Left lung (tissue), 10 donors: ENCODE data around the gene PFKP. TPM values are rescaled to one million over a fixed set of nuclear protein-coding genes. Genes with fewer than 3 reads are reported as not detected.
A peak's percentile ranks its signal among the peaks of the same experiment; 100 is the strongest.

Source experiments
- ATAC-seq: fragments of 200-7000 bp; cut with Tn5 transposase; one replicate; pipeline ENCODE4 v1.9.1; 2020; ENCODE audit warnings: moderate library complexity
- DNase-seq, 4 donors: peaks; one replicate each; pipeline ENCODE4 v3.0.0-alpha.2; 2013 to 2020
- H3K27ac ChIP-seq, 2 donors: fragments of 200-600 bp; sonication (generic) in 1 of 2; one replicate each; pipeline versions ENCODE4 v1.5.0 to v1.8.0; 2020 to 2021
- H3K27me3 ChIP-seq, 2 donors: fragments of 200-600 bp; sonication (generic) in 1 of 2; one replicate each; pipeline versions ENCODE4 v1.5.0 to v1.8.0; 2020 to 2021
- H3K36me3 ChIP-seq, 2 donors: fragments of 200-600 bp; sonication (generic) in 1 of 2; one replicate each; pipeline versions ENCODE4 v1.5.0 to v1.8.0; 2020 to 2021
- H3K4me1 ChIP-seq, 2 donors: fragments of 200-600 bp; one replicate each; pipeline ENCODE4 v1.8.0; 2021
- H3K4me3 ChIP-seq, 2 donors: fragments of 200-600 bp; sonication (generic) in 1 of 2; one replicate each; pipeline versions ENCODE4 v1.5.0 to v1.8.0; 2020 to 2021; ENCODE audit warnings: mild to moderate bottlenecking in 1 of 2
- H3K9me3 ChIP-seq, 2 donors: fragments of 200-600 bp; sonication (generic) in 1 of 2; one replicate each; pipeline versions ENCODE4 v1.5.0 to v1.8.0; 2020 to 2021
- CTCF ChIP-seq, 2 donors: fragments of 200-600 bp; sonication (generic) in 1 of 2; IDR thresholded peaks; one replicate each; pipeline versions ENCODE4 v1.5.0 to v1.8.0; 2021; ENCODE audit warnings: antibody characterized with exemption in 2 of 2
- intact Hi-C, 2 donors: fragments of 100-400 bp; cut with DNase I; formaldehyde crosslinking; loops; one replicate each; pipeline versions ENCODE4 v1.11.2 to v1.14.2; 2022
- polyA plus RNA-seq, 6 donors: library from polyadenylated mRNA; unstranded; fragments of 120-200 nt; gene quantifications; one replicate each; pipeline ENCODE4 v1.2.1, GENCODE V29; 2013; ENCODE audit not compliant: insufficient read length in 6 of 6
- total RNA-seq, 2 donors: library from RNA; stranded (reverse); fragmentation: NEBNext Ultra II Directional; extraction: Animal tissue kit (Norgen Biotek cat#: 25700); gene quantifications; one replicate each; pipeline ENCODE4 v1.2.1, GENCODE V29; 2021
- donor health status: DM: no; HTN: yes; CAD: no.
- donor health status: DM: no; HTN: no; CAD: no.

Gene PFKP
- total and polyA plus RNA-seq, 8 donors = 7.4 to 70.0 (median 11.2) TPM

GRCh38 chr10:3096149-3096548 lies 28.8 kb downstream of the PFKP start:
- TF ChIP-seq CTCF (IDR thresholded peaks at IDR 0.05) = no peak
- intact Hi-C loops = no loop called here
- ATAC-seq (no peak), DNase-seq (no peak)
- H3K27ac ChIP-seq = peak overlapping the region; percentile 76 to 78
- peak overlapping the region in 1 of 2 donors; percentile 16 for H3K4me3 ChIP-seq
- no peaks in the 10 kb centered on the region for H3K9me3 ChIP-seq
- peaks cover 0 to 10% of the 10 kb centered on the region in 2 donors for H3K36me3 ChIP-seq
- peaks cover 18 to 61% of the 10 kb centered on the region in 2 donors for H3K4me1 ChIP-seq
- H3K27me3 ChIP-seq = no peaks in the 10 kb centered on the region

- ATAC-seq (no peak), DNase-seq (no peak)
- no peaks in the 10 kb centered on the region for H3K27me3 ChIP-seq
- TF ChIP-seq CTCF (IDR thresholded peaks at IDR 0.05) = no peak
- peaks cover 13 to 51% of the 10 kb centered on the region in 2 donors for H3K4me1 ChIP-seq
- intact Hi-C loops = no loop called here
- H3K9me3 ChIP-seq = no peaks in the 10 kb centered on the region
- H3K36me3 ChIP-seq = peaks cover 0 to 17% of the 10 kb centered on the region in 2 donors
- H3K27ac ChIP-seq = no peak overlapping the region
- H3K4me3 ChIP-seq = no peak overlapping the region
Observed at GRCh38 chr10:3097160-3097559, 29.8 kb downstream of the PFKP start.

GRCh38 chr10:3098689-3099088 lies 31.3 kb downstream of the PFKP start:
- no peak for ATAC-seq
- intact Hi-C loops = no loop called here
- no peak for DNase-seq

GRCh38 chr10:3099291-3100092 lies 32.1 kb downstream of the PFKP start:
- no peak overlapping the region for H3K27ac ChIP-seq
- no peaks in the 10 kb centered on the region for H3K27me3 ChIP-seq
- H3K9me3 ChIP-seq = no peaks in the 10 kb centered on the region
- peaks cover 12 to 35% of the 10 kb centered on the region in 2 donors for H3K4me1 ChIP-seq
- ATAC-seq (peak; percentile 66), DNase-seq (peak in 1 of 4 donors; percentile 20)
- no peak overlapping the region for H3K4me3 ChIP-seq
- intact Hi-C loops = no loop called here
- TF ChIP-seq CTCF (IDR thresholded peaks at IDR 0.05) = no peak
- peaks cover 0 to 34% of the 10 kb centered on the region in 2 donors for H3K36me3 ChIP-seq

More at GRCh38 chr10:3098689-3099088, 31.3 kb downstream of the PFKP start:
- H3K27me3 ChIP-seq = no peaks in the 10 kb centered on the region
- peaks cover 0 to 26% of the 10 kb centered on the region in 2 donors for H3K36me3 ChIP-seq
- H3K4me3 ChIP-seq = no peak overlapping the region
- no peak overlapping the region for H3K27ac ChIP-seq
- peaks cover 12 to 43% of the 10 kb centered on the region in 2 donors for H3K4me1 ChIP-seq
- no peaks in the 10 kb centered on the region for H3K9me3 ChIP-seq
- TF ChIP-seq CTCF (IDR thresholded peaks at IDR 0.05) = no peak

GRCh38 chr10:3100093-3100792 lies 32.9 kb downstream of the PFKP start:
- DNase-seq (no peak), ATAC-seq (no peak)
- peaks cover 0 to 41% of the 10 kb centered on the region in 2 donors for H3K36me3 ChIP-seq
- H3K9me3 ChIP-seq = no peaks in the 10 kb centered on the region
- TF ChIP-seq CTCF (IDR thresholded peaks at IDR 0.05) = no peak
- no peak overlapping the region for H3K27ac ChIP-seq
- H3K27me3 ChIP-seq = no peaks in the 10 kb centered on the region
- no peak overlapping the region for H3K4me3 ChIP-seq
- intact Hi-C loops = no loop called here
- peaks cover 12 to 27% of the 10 kb centered on the region in 2 donors for H3K4me1 ChIP-seq
